Lower leg skin (tissue), 3 donors: ENCODE data around the gene BRD4.

Experiments
- CTCF ChIP-seq, 3 donors: fragments of 450-650 bp; IDR thresholded peaks; one replicate each; pipeline ENCODE4 v1.5.1; 2016; ENCODE audit warnings: antibody characterized with exemption in 3 of 3, mild to moderate bottlenecking in 3 of 3, moderate library complexity in 2 of 3
- POLR2A ChIP-seq, 2 donors: fragments of 450-650 bp; IDR thresholded peaks; one replicate each; pipeline ENCODE4 v1.6.1; 2016 to 2017; ENCODE audit warnings: antibody characterized with exemption in 2 of 2, mild to moderate bottlenecking in 1 of 2, moderate library complexity in 1 of 2

- TF ChIP-seq CTCF (IDR thresholded peaks at IDR 0.05), result no peak
- no peak for TF ChIP-seq POLR2A (IDR thresholded peaks at IDR 0.05)
These were observed 81.2 kb downstream of the BRD4 start for GRCh38 chr19:15251010-15251748.
